Fibroblast of lung (primary cell): ENCODE measurements around the gene OR1J2. TPM values are rescaled to one million over a fixed set of nuclear protein-coding genes. Genes with fewer than 3 reads are reported as not detected.

Experiments
- DNase-seq, 2 donors: peaks; one replicate each; pipeline versions ENCODE4 v3.0.0 to v3.0.0-alpha.2; 2010; ENCODE audit warnings: low read depth in 2 of 2
- H2AFZ ChIP-seq: 2 replicates; pipeline ENCODE4 v1.5.1; 2012; ENCODE audit warnings: low read length, control low read depth, inconsistent platforms
- H3K27ac ChIP-seq: 2 replicates; pipeline ENCODE4 v1.5.1; 2011; ENCODE audit warnings: low read length, control low read depth; ENCODE audit not compliant: insufficient read depth
- H3K27me3 ChIP-seq: 2 replicates; pipeline ENCODE4 v1.5.1; 2011; ENCODE audit warnings: mild to moderate bottlenecking, low read length; ENCODE audit not compliant: control insufficient read depth, insufficient read depth
- H3K36me3 ChIP-seq: 2 replicates; pipeline ENCODE4 v1.5.1; 2011; ENCODE audit warnings: low read length; ENCODE audit not compliant: control insufficient read depth, insufficient read depth
- H3K4me1 ChIP-seq: 2 replicates; pipeline ENCODE4 v1.5.1; 2011; ENCODE audit warnings: low read length; ENCODE audit not compliant: control insufficient read depth, insufficient read depth; ENCODE audit errors: extremely low read depth
- H3K4me2 ChIP-seq: 2 replicates; pipeline ENCODE4 v1.5.1; 2011; ENCODE audit warnings: low read length, control low read depth; ENCODE audit not compliant: insufficient read depth; ENCODE audit errors: extremely low read depth
- H3K4me3 ChIP-seq, 4 experiments: fragments of 200-600 bp in 1 of 4; sonication (generic) in 1 of 4; replicated peaks in 1 of 4; 2 replicates each; pipeline ENCODE4 v1.5.1; 2011 to 2016; ENCODE audit warnings: low read length in 4 of 4, low read depth in 3 of 4, mild to moderate bottlenecking in 3 of 4, control low read depth in 2 of 4, inconsistent platforms in 1 of 4, mixed read lengths in 1 of 4; ENCODE audit not compliant: insufficient read depth in 1 of 4; ENCODE audit errors: control extremely low read depth in 1 of 4
- H3K79me2 ChIP-seq: 2 replicates; pipeline ENCODE4 v1.5.1; 2012; ENCODE audit warnings: mild to moderate bottlenecking, low read length, inconsistent platforms; ENCODE audit not compliant: control insufficient read depth, insufficient read depth
- H3K9ac ChIP-seq: 2 replicates; pipeline ENCODE4 v1.5.1; 2011; ENCODE audit warnings: mild to moderate bottlenecking, low read length, control low read depth; ENCODE audit not compliant: insufficient read depth
- H3K9me3 ChIP-seq: 2 replicates; pipeline ENCODE4 v1.5.1; 2012; ENCODE audit warnings: low read depth, low read length; ENCODE audit not compliant: control insufficient read depth, insufficient read depth
- H4K20me1 ChIP-seq: 2 replicates; pipeline ENCODE4 v1.5.1; 2011; ENCODE audit warnings: low read length; ENCODE audit not compliant: control insufficient read depth, insufficient read depth; ENCODE audit errors: extremely low read depth
- EZH2 ChIP-seq: IDR thresholded peaks from 2 replicates; pipeline ENCODE4 v1.5.1; 2012; ENCODE audit warnings: low read length, control low read depth, mild to moderate bottlenecking; ENCODE audit errors: missing control alignments
- polyA plus RNA-seq, 2 donors: library from polyadenylated mRNA; depleted of rRNA in 1 of 2; stranded (reverse) in 1 of 2; unstranded in 1 of 2; fragments of >200 nt; gene quantifications; 2 replicates each; pipeline ENCODE4 v1.2.1, GENCODE V29; 2011 to 2012; ENCODE audit warnings: missing spikeins in 1 of 2
- total RNA-seq: library from RNA; depleted of rRNA; stranded (reverse); fragments of >200 nt; gene quantifications from 2 replicates; pipeline ENCODE4 v1.2.1, GENCODE V29; 2014
- TF ChIP-seq, protein P1 (sequence below), 2 donors: IDR thresholded peaks in 1 of 2; conservative IDR thresholded peaks in 1 of 2; 1 replicate in 1 of 2; 2 replicates in 1 of 2; pipeline ENCODE4 v1.5.1; 2011 to 2012; ENCODE audit warnings: low read length in 2 of 2, control low read depth in 1 of 2, inconsistent platforms in 1 of 2, low read depth in 1 of 2, mild to moderate bottlenecking in 1 of 2

Gene OR1J2
- total and polyA plus RNA-seq, 2 donors (not counting 1 experiment from before 2014, with no cell fraction given): 0.23 to 0.33 TPM

DNA sequence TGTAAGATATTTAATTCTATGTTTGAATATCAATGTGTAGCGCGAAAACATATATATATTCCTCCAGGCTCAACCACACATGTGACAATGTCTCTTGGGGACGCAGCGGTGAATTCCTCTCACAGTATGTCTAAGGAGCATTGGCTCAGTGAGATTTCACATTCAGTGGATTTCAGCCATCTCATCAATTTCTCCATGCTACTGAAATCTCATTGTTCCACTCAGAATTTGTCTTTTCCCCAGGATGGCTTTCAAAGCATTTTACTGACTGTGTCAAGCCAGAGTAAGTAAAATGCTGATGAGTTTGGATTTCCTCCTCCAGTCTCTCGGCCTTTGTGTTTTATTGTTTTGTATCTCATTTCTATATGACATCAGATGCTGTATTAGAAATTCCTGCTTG lies 31.5 kb upstream of the OR1J2 start:
- no peak overlapping the region for H2AFZ ChIP-seq
- H3K4me3 ChIP-seq: no peak overlapping the region
- H3K4me2 ChIP-seq: no peak overlapping the region
- H3K9me3 ChIP-seq: no peaks in the 10 kb centered on the region
- H3K27ac ChIP-seq: no peak overlapping the region
- H3K79me2 ChIP-seq: no peaks in the 10 kb centered on the region
- no peaks in the 10 kb centered on the region for H3K36me3 ChIP-seq
- no peaks in the 10 kb centered on the region for H3K27me3 ChIP-seq
- DNase-seq: no peak
- no peak overlapping the region for H3K9ac ChIP-seq
- H4K20me1 ChIP-seq: no peaks in the 10 kb centered on the region
- H3K4me1 ChIP-seq: no peaks in the 10 kb centered on the region
- no peak for TF ChIP-seq EZH2

- no peaks in the 10 kb centered on the region for H3K27me3 ChIP-seq
- no peaks in the 10 kb centered on the region for H3K9me3 ChIP-seq
- no peaks in the 10 kb centered on the region for H3K36me3 ChIP-seq
- H3K9ac ChIP-seq: no peak overlapping the region
- H4K20me1 ChIP-seq: no peaks in the 10 kb centered on the region
- peak; percentile 16 to 37 for DNase-seq
- H3K79me2 ChIP-seq: no peaks in the 10 kb centered on the region
- TF ChIP-seq EZH2: no peak
- TF ChIP-seq, protein P1, sequence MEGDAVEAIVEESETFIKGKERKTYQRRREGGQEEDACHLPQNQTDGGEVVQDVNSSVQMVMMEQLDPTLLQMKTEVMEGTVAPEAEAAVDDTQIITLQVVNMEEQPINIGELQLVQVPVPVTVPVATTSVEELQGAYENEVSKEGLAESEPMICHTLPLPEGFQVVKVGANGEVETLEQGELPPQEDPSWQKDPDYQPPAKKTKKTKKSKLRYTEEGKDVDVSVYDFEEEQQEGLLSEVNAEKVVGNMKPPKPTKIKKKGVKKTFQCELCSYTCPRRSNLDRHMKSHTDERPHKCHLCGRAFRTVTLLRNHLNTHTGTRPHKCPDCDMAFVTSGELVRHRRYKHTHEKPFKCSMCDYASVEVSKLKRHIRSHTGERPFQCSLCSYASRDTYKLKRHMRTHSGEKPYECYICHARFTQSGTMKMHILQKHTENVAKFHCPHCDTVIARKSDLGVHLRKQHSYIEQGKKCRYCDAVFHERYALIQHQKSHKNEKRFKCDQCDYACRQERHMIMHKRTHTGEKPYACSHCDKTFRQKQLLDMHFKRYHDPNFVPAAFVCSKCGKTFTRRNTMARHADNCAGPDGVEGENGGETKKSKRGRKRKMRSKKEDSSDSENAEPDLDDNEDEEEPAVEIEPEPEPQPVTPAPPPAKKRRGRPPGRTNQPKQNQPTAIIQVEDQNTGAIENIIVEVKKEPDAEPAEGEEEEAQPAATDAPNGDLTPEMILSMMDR (conservative IDR thresholded peaks at IDR 0.05 in 1 of 2, IDR thresholded peaks at IDR 0.05 in 1 of 2; ENCODE audit: low read depth in 1 of 2, low read length in 2 of 2): peak; percentile 63 to 85
- H3K4me2 ChIP-seq: no peak overlapping the region
- H3K4me3 ChIP-seq: no peak overlapping the region
- no peak overlapping the region for H3K27ac ChIP-seq
- H3K4me1 ChIP-seq: no peaks in the 10 kb centered on the region
- no peak overlapping the region for H2AFZ ChIP-seq
Observed at GRCh38 chr9:122498883-122499288, 11.7 kb upstream of the OR1J2 start.

- H2AFZ ChIP-seq: no peak overlapping the region
- no peaks in the 10 kb centered on the region for H4K20me1 ChIP-seq
Observed at GRCh38 chr9:122506964-122507363, 3.6 kb upstream of the OR1J2 start.

More at GRCh38 chr9:122506964-122507363, 3.6 kb upstream of the OR1J2 start:
- Histone ChIP-seq H3K27ac (no peak overlapping the region), H3K9ac (no peak overlapping the region), H3K4me1 (no peaks in the 10 kb centered on the region), H3K36me3 (no peaks in the 10 kb centered on the region), H3K4me2 (no peak overlapping the region), H3K27me3 (no peaks in the 10 kb centered on the region), H3K79me2 (no peaks in the 10 kb centered on the region), H3K4me3 (no peak overlapping the region), H3K9me3 (no peaks in the 10 kb centered on the region)
- TF ChIP-seq EZH2: no peak
- TF ChIP-seq, protein P1 (conservative IDR thresholded peaks at IDR 0.05 in 1 of 2, IDR thresholded peaks at IDR 0.05 in 1 of 2; ENCODE audit: low read depth in 1 of 2, low read length in 2 of 2): no peak
- no peak for DNase-seq
